Kidney (tissue), 14 donors: ENCODE results near the gene TMEM269. TPM values are rescaled to one million over a fixed set of nuclear protein-coding genes. Genes with fewer than 3 reads are reported as not detected.
A peak's percentile ranks its signal among the peaks of the same experiment; 100 is the strongest.

Experiments used
- DNase-seq, 5 donors: peaks; one replicate each; pipeline ENCODE4 v3.0.0-alpha.2; 2013 to 2020
- FAIRE-seq: peaks from 2 replicates; lab custom pipeline; 2012; peaks lifted over from hg19 to GRCh38; lab: Jason Lieb, UNC
- H3K27ac ChIP-seq, 2 donors: one replicate each; pipeline ENCODE4 v1.7.0; 2013; ENCODE audit warnings: low read depth in 2 of 2, low read length in 2 of 2, inconsistent platforms in 1 of 2
- H3K27me3 ChIP-seq: one replicate; pipeline ENCODE4 v1.7.1; 2013; ENCODE audit warnings: low read length, inconsistent platforms; ENCODE audit not compliant: control insufficient read depth, insufficient read depth
- H3K36me3 ChIP-seq, 3 donors: one replicate each; pipeline versions ENCODE4 v1.7.0 to v1.7.1; 2013; ENCODE audit warnings: low read length in 3 of 3, control low read depth in 1 of 3, inconsistent platforms in 1 of 3; ENCODE audit not compliant: insufficient read depth in 3 of 3, control insufficient read depth in 2 of 3
- H3K4me1 ChIP-seq, 3 donors: one replicate each; pipeline versions ENCODE4 v1.7.0 to v1.7.1; 2013; ENCODE audit warnings: low read length in 3 of 3, inconsistent platforms in 1 of 3, low read depth in 1 of 3; ENCODE audit not compliant: control insufficient read depth in 2 of 3, insufficient read depth in 2 of 3
- H3K4me3 ChIP-seq, 3 donors: one replicate each; pipeline versions ENCODE4 v1.7.0 to v1.8.1; 2013; ENCODE audit warnings: low read length in 3 of 3, control low read depth in 1 of 3, inconsistent platforms in 1 of 3
- H3K9ac ChIP-seq, 3 donors: one replicate each; pipeline versions ENCODE4 v1.7.0 to v1.7.1; 2013; ENCODE audit warnings: low read length in 3 of 3, control low read depth in 1 of 3, inconsistent platforms in 1 of 3
- H3K9me3 ChIP-seq, 3 donors: one replicate each; pipeline versions ENCODE4 v1.7.0 to v1.7.1; 2013; ENCODE audit warnings: low read length in 3 of 3, control low read depth in 1 of 3, inconsistent platforms in 1 of 3; ENCODE audit not compliant: control insufficient read depth in 2 of 3, insufficient read depth in 1 of 3
- intact Hi-C: fragments of 100-400 bp; cut with DNase I; formaldehyde crosslinking; loops from one replicate; pipeline ENCODE4 v1.11.1; 2022
- polyA plus RNA-seq: library from polyadenylated mRNA; stranded (reverse); fragments of 350-450 nt; fragmentation: Illumina TruSeq; extraction: RNeasy Lipid Tissue Mini Kit (QIAGEN cat#74804); gene quantifications from one replicate; pipeline ENCODE4 v1.2.3, GENCODE V29; 2014; ENCODE audit warnings: low read depth, low replicate concordance; ENCODE audit not compliant: insufficient read depth
- total RNA-seq: library from RNA; stranded (reverse); fragmentation: NEBNext Ultra II Directional; extraction: Animal tissue kit (Norgen Biotek cat#: 25700); gene quantifications from one replicate; pipeline ENCODE4 v1.2.1, GENCODE V29; 2021
- TF ChIP-seq, protein P1 (sequence below): IDR thresholded peaks from 3 replicates; pipeline ENCODE4 v1.5.1; 2012; ENCODE audit warnings: mild to moderate bottlenecking, moderate library complexity, borderline replicate concordance; ENCODE audit not compliant: insufficient read depth; ENCODE audit errors: extremely low read depth
- donor health status: control.
- donor health status: control.
- donor health status: control.
- donor health status: control.
- donor health status: control.
- donor health status: DM: yes; HTN: yes; CAD: no.
- donor health status: Normal renal cell carcinoma (clear cell type).

TMEM269 gene
- total and polyA plus RNA-seq, 2 donors from 2014 or later = 0.22 TPM; not detected in 1

GRCh38 chr1:42846257-42847110, 61.7 kb downstream of the TMEM269 start, which contains the start of gene ZNF691:
ZNF691 (plus strand) TSS chr1:42846613; CDS start chr1:42849659, 3,046 bp downstream.
- H3K9me3 ChIP-seq = no peaks in the 10 kb centered on the region
- intact Hi-C loops = no loop called here
- TF ChIP-seq, protein P1, sequence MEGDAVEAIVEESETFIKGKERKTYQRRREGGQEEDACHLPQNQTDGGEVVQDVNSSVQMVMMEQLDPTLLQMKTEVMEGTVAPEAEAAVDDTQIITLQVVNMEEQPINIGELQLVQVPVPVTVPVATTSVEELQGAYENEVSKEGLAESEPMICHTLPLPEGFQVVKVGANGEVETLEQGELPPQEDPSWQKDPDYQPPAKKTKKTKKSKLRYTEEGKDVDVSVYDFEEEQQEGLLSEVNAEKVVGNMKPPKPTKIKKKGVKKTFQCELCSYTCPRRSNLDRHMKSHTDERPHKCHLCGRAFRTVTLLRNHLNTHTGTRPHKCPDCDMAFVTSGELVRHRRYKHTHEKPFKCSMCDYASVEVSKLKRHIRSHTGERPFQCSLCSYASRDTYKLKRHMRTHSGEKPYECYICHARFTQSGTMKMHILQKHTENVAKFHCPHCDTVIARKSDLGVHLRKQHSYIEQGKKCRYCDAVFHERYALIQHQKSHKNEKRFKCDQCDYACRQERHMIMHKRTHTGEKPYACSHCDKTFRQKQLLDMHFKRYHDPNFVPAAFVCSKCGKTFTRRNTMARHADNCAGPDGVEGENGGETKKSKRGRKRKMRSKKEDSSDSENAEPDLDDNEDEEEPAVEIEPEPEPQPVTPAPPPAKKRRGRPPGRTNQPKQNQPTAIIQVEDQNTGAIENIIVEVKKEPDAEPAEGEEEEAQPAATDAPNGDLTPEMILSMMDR = peak; percentile 41
- peaks cover 0 to 9% (median 6%) of the 10 kb centered on the region in 3 donors for H3K4me1 ChIP-seq
- no peaks in the 10 kb centered on the region for H3K27me3 ChIP-seq
- H3K27ac ChIP-seq = peak within 1 kb of the TSS in 1 of 2 donors; percentile 58
- peak; percentile 89 for FAIRE-seq
- H3K4me3 ChIP-seq = peak within 1 kb of the TSS; percentile 75 to 90 (median 87)
- peaks cover 5 to 12% (median 9%) of the 10 kb centered on the region in 3 donors for H3K36me3 ChIP-seq
- peak; percentile 95 to 99 (median 97) for DNase-seq
- peak within 1 kb of the TSS; percentile 75 to 84 (median 81) for H3K9ac ChIP-seq

- Histone ChIP-seq H3K9me3 (no peaks in the 10 kb centered on the region), H3K4me3 (peak overlapping the region; percentile 75 to 90 (median 87)), H3K36me3 (peaks cover 9 to 13% (median 12%) of the 10 kb centered on the region in 3 donors), H3K27ac (no peak overlapping the region), H3K4me1 (peaks cover 0 to 9% (median 6%) of the 10 kb centered on the region in 3 donors), H3K27me3 (no peaks in the 10 kb centered on the region), H3K9ac (peak overlapping the region; percentile 75 to 84 (median 81))
- DNase-seq (no peak), FAIRE-seq (no peak)
- TF ChIP-seq, protein P1 = no peak
- intact Hi-C loops = no loop called here
These were observed 62.4 kb downstream of the TMEM269 start for GRCh38 chr1:42847111-42847595.

GRCh38 chr1:42847721-42848460, 63.1 kb downstream of the TMEM269 start:
- Histone ChIP-seq H3K9me3 (no peaks in the 10 kb centered on the region), H3K27me3 (no peaks in the 10 kb centered on the region), H3K4me3 (peak overlapping the region in 1 of 3 donors; percentile 90), H3K36me3 (peaks cover 9 to 13% (median 9%) of the 10 kb centered on the region in 3 donors), H3K9ac (peak overlapping the region in 1 of 3 donors; percentile 84), H3K4me1 (peaks cover 0 to 9% (median 6%) of the 10 kb centered on the region in 3 donors), H3K27ac (no peak overlapping the region)
- FAIRE-seq (no peak), DNase-seq (no peak)
- TF ChIP-seq, protein P1 = no peak
- intact Hi-C loops = no loop called here
